ENCODE data around the gene IGSF8.

GRCh38 chr1:160122978-160123495, 24.6 kb upstream of the IGSF8 start:
- TF ChIP-seq CTCF (IDR thresholded peaks at IDR 0.05) (no peak), POLR2A (IDR thresholded peaks at IDR 0.05) (no peak)
